Ovary (tissue), 9 donors: ENCODE measurements around the gene ARHGAP8. TPM values are rescaled to one million over a fixed set of nuclear protein-coding genes. Genes with fewer than 3 reads are reported as not detected.
"Not testable (repeated sequence)": the region's sequence is repeated elsewhere in the genome, so short reads cannot be mapped to it uniquely, and the experiment has no call there.

Source experiments
- DNase-seq, 5 donors: peaks; one replicate each; pipeline ENCODE4 v3.0.0-alpha.2; 2019 to 2020
- H3K27ac ChIP-seq, 2 donors: fragments of 200-600 bp; one replicate each; pipeline versions ENCODE4 v1.5.1 to v1.8.0; 2019 to 2022
- H3K27me3 ChIP-seq: fragments of 200-600 bp; one replicate; pipeline ENCODE4 v1.8.0; 2022
- H3K36me3 ChIP-seq: fragments of 200-600 bp; sonication (generic); one replicate; pipeline ENCODE4 v1.5.1; 2019
- H3K4me1 ChIP-seq: one replicate; pipeline ENCODE4 v1.8.1; 2013; ENCODE audit warnings: mild to moderate bottlenecking, moderate library complexity; ENCODE audit not compliant: insufficient read depth
- H3K4me3 ChIP-seq: fragments of 200-600 bp; sonication (generic); one replicate; pipeline ENCODE4 v1.5.1; 2017
- H3K9me3 ChIP-seq, 2 donors: fragments of 200-600 bp in 1 of 2; sonication (generic) in 1 of 2; one replicate each; pipeline versions ENCODE4 v1.5.1 to v1.8.1; 2013 to 2019; ENCODE audit warnings: mild to moderate bottlenecking in 1 of 2, moderate library complexity in 1 of 2
- EP300 ChIP-seq: sonication (generic); formaldehyde crosslinking; IDR thresholded peaks from one replicate; pipeline ENCODE4 v1.6.1; 2017; ENCODE audit warnings: antibody characterized with exemption
- POLR2A ChIP-seq: fragments of 450-650 bp; IDR thresholded peaks from one replicate; pipeline ENCODE4 v1.6.1; 2017; ENCODE audit warnings: antibody characterized with exemption, mild to moderate bottlenecking, moderate library complexity
- WGBS, 3 donors: extraction: QIAGEN DNeasy Blood & Tissue Kit in 1 of 3; methylation state at CpG; one replicate each; pipeline versions ENCODE4 v1.1.5 to v1.1.7; 2013 to 2017; 5-methylcytosine and 5-hydroxymethylcytosine counted together
- intact Hi-C, 4 donors: fragments of 100-400 bp; cut with DNase I; formaldehyde crosslinking; loops; one replicate each; pipeline versions ENCODE4 v1.11.0 to v1.15.1; 2022 to 2023
- polyA plus RNA-seq, 2 donors: library from polyadenylated mRNA; stranded (reverse); fragments of 200-250 nt in 1 of 2; fragments of 350-450 nt in 1 of 2; fragmentation: Illumina TruSeq in 1 of 2; extraction: RNeasy Lipid Tissue Mini Kit (QIAGEN cat#74804) in 1 of 2; gene quantifications; one replicate each; pipeline ENCODE4 v1.2.3, GENCODE V29; 2013 to 2014
- total RNA-seq, 7 donors: library from RNA; depleted of rRNA in 2 of 7; stranded (reverse); fragments of >200 nt in 2 of 7; fragmentation: NEBNext Ultra II Directional in 3 of 7; extraction: Animal tissue kit (Norgen Biotek cat#: 25700) in 3 of 7; gene quantifications; one replicate each; pipeline versions ENCODE4 v1.1.0 to v1.2.4, GENCODE V29; 2016 to 2023
- TF ChIP-seq, protein P1 (sequence below), 3 donors: fragments of 450-650 bp in 2 of 3; fragments of 200-600 bp in 1 of 3; IDR thresholded peaks; one replicate each; pipeline versions ENCODE4 v1.5.1 to v1.8.0; 2016 to 2022; ENCODE audit warnings: antibody characterized with exemption in 3 of 3, mild to moderate bottlenecking in 1 of 3
- donor health status: DM: no; HTN: no; CAD: no; lungs with moderate emphysema.
- donor health status: DM: no; HTN: no; CAD: no.
- donor health status: Bipolar disorder and iron deficiency.
- donor health status: DM: yes; HTN: yes; CAD: no.
- donor health status: DM: no; HTN: no; CAD: no.
- donor health status: DM: yes; HTN: yes; CAD: no.

ARHGAP8 gene
- total and polyA plus RNA-seq, 9 donors: 0.45 to 23.8 (median 2.1) TPM

- WGBS, 3 donors: 71 to 80% (median 80%) methylated on average over 9 of the region's 9 CpGs
- no peak for DNase-seq
- TF ChIP-seq EP300 (no peak), POLR2A (no peak)
- TF ChIP-seq, protein P1, sequence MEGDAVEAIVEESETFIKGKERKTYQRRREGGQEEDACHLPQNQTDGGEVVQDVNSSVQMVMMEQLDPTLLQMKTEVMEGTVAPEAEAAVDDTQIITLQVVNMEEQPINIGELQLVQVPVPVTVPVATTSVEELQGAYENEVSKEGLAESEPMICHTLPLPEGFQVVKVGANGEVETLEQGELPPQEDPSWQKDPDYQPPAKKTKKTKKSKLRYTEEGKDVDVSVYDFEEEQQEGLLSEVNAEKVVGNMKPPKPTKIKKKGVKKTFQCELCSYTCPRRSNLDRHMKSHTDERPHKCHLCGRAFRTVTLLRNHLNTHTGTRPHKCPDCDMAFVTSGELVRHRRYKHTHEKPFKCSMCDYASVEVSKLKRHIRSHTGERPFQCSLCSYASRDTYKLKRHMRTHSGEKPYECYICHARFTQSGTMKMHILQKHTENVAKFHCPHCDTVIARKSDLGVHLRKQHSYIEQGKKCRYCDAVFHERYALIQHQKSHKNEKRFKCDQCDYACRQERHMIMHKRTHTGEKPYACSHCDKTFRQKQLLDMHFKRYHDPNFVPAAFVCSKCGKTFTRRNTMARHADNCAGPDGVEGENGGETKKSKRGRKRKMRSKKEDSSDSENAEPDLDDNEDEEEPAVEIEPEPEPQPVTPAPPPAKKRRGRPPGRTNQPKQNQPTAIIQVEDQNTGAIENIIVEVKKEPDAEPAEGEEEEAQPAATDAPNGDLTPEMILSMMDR (IDR thresholded peaks at IDR 0.05): no peak
- intact Hi-C loops: no loop called here
- Histone ChIP-seq H3K36me3 (no peaks in the 10 kb centered on the region), H3K27me3 (no peaks in the 10 kb centered on the region), H3K9me3 (no peaks in the 10 kb centered on the region), H3K4me3 (no peak overlapping the region), H3K4me1 (no peaks in the 10 kb centered on the region), H3K27ac (no peak overlapping the region)
Observed at GRCh38 chr22:44741929-44742328, 10.4 kb upstream of the ARHGAP8 start.

- Histone ChIP-seq H3K9me3 (no peaks in the 10 kb centered on the region), H3K27ac (no peak overlapping the region), H3K27me3 (no peaks in the 10 kb centered on the region), H3K4me1 (no peaks in the 10 kb centered on the region), H3K4me3 (no peak overlapping the region), H3K36me3 (no peaks in the 10 kb centered on the region)
- TF ChIP-seq POLR2A (no peak), EP300 (no peak)
- TF ChIP-seq, protein P1 (IDR thresholded peaks at IDR 0.05): no peak
- no peak for DNase-seq
- intact Hi-C loops: no loop called here
- 83 to 89% (median 87%) methylated on average over 11 of the region's 11 CpGs for WGBS, 3 donors
Observed at GRCh38 chr22:44743247-44743646, 9.1 kb upstream of the ARHGAP8 start.

DNA sequence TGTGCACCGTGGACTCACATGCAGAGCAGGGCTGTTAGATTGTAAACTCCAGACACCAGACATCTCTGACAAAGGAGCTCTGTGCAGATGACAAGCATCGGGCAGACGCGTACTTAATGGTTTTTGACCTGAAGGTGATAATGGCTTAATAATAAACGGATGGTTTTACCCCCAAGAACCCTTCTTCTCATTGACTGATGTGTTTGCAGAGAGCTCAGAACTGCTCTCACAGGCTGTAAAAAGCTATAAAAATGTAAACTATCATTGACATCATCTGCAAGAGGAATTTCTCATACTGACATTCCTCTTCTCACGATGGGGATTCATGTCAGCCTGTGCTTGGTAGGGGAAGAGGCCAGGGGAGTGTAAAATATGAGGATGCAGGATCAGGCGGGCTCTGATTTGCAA is 8.6 kb upstream of the ARHGAP8 start:
- intact Hi-C loops: no loop called here
- no peak for DNase-seq
- Histone ChIP-seq H3K4me1 (no peaks in the 10 kb centered on the region), H3K36me3 (no peaks in the 10 kb centered on the region), H3K4me3 (no peak overlapping the region), H3K9me3 (no peaks in the 10 kb centered on the region), H3K27ac (no peak overlapping the region), H3K27me3 (no peaks in the 10 kb centered on the region)
- TF ChIP-seq, protein P1 (IDR thresholded peaks at IDR 0.05): no peak
- TF ChIP-seq POLR2A (no peak), EP300 (no peak)
- 18 to 27% (median 19%) methylated on average over 7 of the region's 7 CpGs for WGBS, 3 donors

- Histone ChIP-seq H3K9me3 (no peaks in the 10 kb centered on the region), H3K4me1 (no peaks in the 10 kb centered on the region), H3K36me3 (no peaks in the 10 kb centered on the region), H3K4me3 (no peak overlapping the region), H3K27ac (no peak overlapping the region), H3K27me3 (no peaks in the 10 kb centered on the region)
- no peak for DNase-seq
- 22 to 31% (median 30%) methylated on average over 13 of the region's 13 CpGs for WGBS, 3 donors
- intact Hi-C loops: no loop called here
- TF ChIP-seq EP300 (no peak), POLR2A (no peak)
- TF ChIP-seq, protein P1 (IDR thresholded peaks at IDR 0.05): no peak
Observed at GRCh38 chr22:44745853-44746789, 6.3 kb upstream of the ARHGAP8 start.

DNA sequence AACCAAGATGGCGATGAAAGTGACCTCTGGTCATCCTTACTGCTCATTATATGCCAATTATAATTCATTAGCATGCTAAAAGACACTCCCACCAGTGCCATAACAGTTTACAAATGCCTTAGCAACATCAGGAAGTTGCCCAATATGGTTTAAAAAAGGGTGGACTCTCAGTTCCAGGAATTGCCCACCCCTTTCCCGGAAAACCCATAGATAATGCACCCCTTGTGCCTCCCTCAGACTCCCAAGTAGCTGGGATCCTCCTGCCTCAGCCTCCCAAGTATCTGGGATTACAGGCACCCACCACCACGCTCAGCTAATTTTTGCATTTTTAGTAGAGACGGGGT is 4.6 kb upstream of the ARHGAP8 start:
- H3K4me3 ChIP-seq, DNase-seq, H3K27ac ChIP-seq, H3K4me1 ChIP-seq, intact Hi-C loops, H3K36me3 ChIP-seq, H3K27me3 ChIP-seq, H3K9me3 ChIP-seq: not testable (repeated sequence)
- WGBS, 3 donors: 84 to 97% (median 94%) methylated on average over 4 of the region's 4 CpGs
